Dermis blood vessel endothelial cell (primary cell): Measurements from ENCODE around the gene UPP1. TPM values are rescaled to one million over a fixed set of nuclear protein-coding genes. Genes with fewer than 3 reads are reported as not detected.

Experiments
- total RNA-seq: library from RNA; depleted of rRNA; stranded (reverse); fragments of >200 nt; gene quantifications from 2 replicates; pipeline ENCODE4 v1.2.3, GENCODE V29; 2014

UPP1 gene
- total RNA-seq, 1 donor from 2014 or later, result 30.3 TPM

Other genes starting within 250 kb of the UPP1 start
- gene PKD1L1, start 140.8 kb upstream of the UPP1 start, total RNA-seq, result 2.9 and 21.4 TPM in 2 replicates
- 16.8 and 24.5 TPM in 2 replicates for gene HUS1, start 109.7 kb upstream of the UPP1 start, total RNA-seq
- gene SUN3, start 60.2 kb upstream of the UPP1 start, total RNA-seq, result not detected in 2 replicates
- not detected in 2 replicates for gene C7orf57, start 53.7 kb upstream of the UPP1 start, total RNA-seq
- gene ABCA13, start 82.2 kb downstream of the UPP1 start, total RNA-seq, result under 0.01 TPM in 1 of 2 replicates, not detected in the other